ENCODE measurements around the gene TNIK. TPM values are rescaled to one million over a fixed set of nuclear protein-coding genes. Genes with fewer than 3 reads are reported as not detected.

TNIK gene
- polyA plus RNA-seq, 1 of the 3 experiments (the other 2 are of a cell fraction): 19.4 TPM

DNA sequence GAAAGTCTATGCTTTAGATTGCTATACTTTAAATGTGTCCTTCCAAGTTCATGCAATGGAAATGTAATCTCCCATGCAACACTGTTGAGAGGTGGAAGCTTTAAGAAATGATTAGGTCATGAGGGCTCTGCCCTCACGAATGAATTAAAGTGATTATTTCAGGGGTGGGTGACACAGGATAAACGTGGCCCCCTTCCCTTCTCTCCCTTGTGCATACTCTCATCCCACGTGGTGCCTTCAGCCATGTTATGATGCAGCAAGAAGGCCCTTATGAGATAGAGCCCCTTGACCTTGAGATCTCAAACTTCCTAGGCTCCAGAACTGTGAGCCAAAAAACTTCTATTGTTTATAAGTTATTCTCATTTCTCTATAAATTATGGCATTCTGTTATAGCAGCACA is 183.3 kb downstream of the TNIK start:
- Histone ChIP-seq H3K27me3 (ENCODE audit: insufficient read depth) (no peaks in the 10 kb centered on the region), H2AFZ (ENCODE audit: low read depth) (no peak overlapping the region), H3K27ac (ENCODE audit: low read depth in 2 of 2, low read length in 1 of 2) (no peak overlapping the region), H3K9me2 (no peaks in the 10 kb centered on the region), H3K9me3 (no peaks in the 10 kb centered on the region), H3K36me3 (replicated peaks in 1 of 2; ENCODE audit: control insufficient read depth in 1 of 2, insufficient read depth in 2 of 2, low read length in 1 of 2) (peaks cover 0 to 8% of the 10 kb centered on the region in 2 experiments), H3K4me3 (ENCODE audit: low read depth in 2 of 2, low read length in 1 of 2) (no peak overlapping the region), H3K9ac (no peak overlapping the region), H3K4me2 (no peak overlapping the region), H3K79me2 (ENCODE audit: insufficient read depth) (peaks cover 48% of the 10 kb centered on the region), H3F3A (replicated peaks; ENCODE audit: insufficient read depth) (peaks cover 10% of the 10 kb centered on the region), H3K4me1 (ENCODE audit: control insufficient read depth in 1 of 2, insufficient read depth in 2 of 2, low read depth in 1 of 2, low read length in 1 of 2) (peaks cover 0 to 10% of the 10 kb centered on the region in 2 experiments; a peak in 3 of 4 replicates), H4K20me1 (ENCODE audit: insufficient read depth) (no peaks in the 10 kb centered on the region; the same call in 1 of the 2 replicates)
- 73% methylated on average over 3 of the region's 3 CpGs for WGBS (ENCODE audit: low lambda C conversion rate)
- TF ChIP-seq YY1 (IDR thresholded peaks at IDR 0.05; ENCODE audit: low read depth): no peak
- no peak for TF ChIP-seq RAD21 (IDR thresholded peaks at IDR 0.05; ENCODE audit: low read length)
- no peak for TF ChIP-seq TEAD4 (IDR thresholded peaks at IDR 0.05; ENCODE audit: borderline replicate concordance, insufficient read depth)
- TF ChIP-seq MXI1 (IDR thresholded peaks at IDR 0.05; ENCODE audit: low read depth, low read length): no peak
- no peak for TF ChIP-seq TAF1 (IDR thresholded peaks at IDR 0.05; ENCODE audit: borderline replicate concordance, low read depth, low read length)
- ChIA-PET CTCF (no interaction called here), POLR2A (no interaction called here)
- no peak for DNase-seq

- WGBS (ENCODE audit: low lambda C conversion rate): 82% methylated on average over 1 of the region's 1 CpG
- H4K20me1 ChIP-seq (ENCODE audit: insufficient read depth): no peaks in the 10 kb centered on the region
- H3K4me3 ChIP-seq (ENCODE audit: low read depth in 2 of 2, low read length in 1 of 2): no peak overlapping the region
- ChIA-PET POLR2A (no interaction called here), CTCF (no interaction called here)
- H3K79me2 ChIP-seq (ENCODE audit: insufficient read depth): peaks cover 30% of the 10 kb centered on the region
- no peaks in the 10 kb centered on the region for H3K27me3 ChIP-seq (ENCODE audit: insufficient read depth)
- H3K9me3 ChIP-seq: no peaks in the 10 kb centered on the region
- H3K9me2 ChIP-seq: no peaks in the 10 kb centered on the region
- DNase-seq: no peak
- no peaks in the 10 kb centered on the region for H3K4me1 ChIP-seq (ENCODE audit: control insufficient read depth in 1 of 2, insufficient read depth in 2 of 2, low read depth in 1 of 2, low read length in 1 of 2)
- no peak overlapping the region for H3K4me2 ChIP-seq
- no peak overlapping the region for H3K9ac ChIP-seq
- H3K36me3 ChIP-seq (replicated peaks in 1 of 2; ENCODE audit: control insufficient read depth in 1 of 2, insufficient read depth in 2 of 2, low read length in 1 of 2): peaks cover 0 to 8% of the 10 kb centered on the region in 2 experiments
- TF ChIP-seq SMC3 (IDR thresholded peaks at IDR 0.05; ENCODE audit: low read depth, low read length): no peak
- TF ChIP-seq IRF3 (IDR thresholded peaks at IDR 0.05; ENCODE audit: low read depth, low read length): no peak
- no peak overlapping the region for H3K27ac ChIP-seq (ENCODE audit: low read depth in 2 of 2, low read length in 1 of 2)
- no peak overlapping the region for H2AFZ ChIP-seq (ENCODE audit: low read depth)
- H3F3A ChIP-seq (replicated peaks; ENCODE audit: insufficient read depth): no peaks in the 10 kb centered on the region
These were observed 186.0 kb downstream of the TNIK start for GRCh38 chr3:171274222-171274621.

GRCh38 chr3:171270541-171270940 is 189.7 kb downstream of the TNIK start:
- TF ChIP-seq ELF1 (IDR thresholded peaks at IDR 0.05): no peak
- no peak for TF ChIP-seq FOSL2 (IDR thresholded peaks at IDR 0.05; ENCODE audit: borderline replicate concordance, low read depth)
- TF ChIP-seq JUND (IDR thresholded peaks at IDR 0.05): no peak
- TF ChIP-seq TEAD4 (IDR thresholded peaks at IDR 0.05; ENCODE audit: borderline replicate concordance, insufficient read depth): no peak
- no peak for TF ChIP-seq TAF1 (IDR thresholded peaks at IDR 0.05; ENCODE audit: borderline replicate concordance, low read depth, low read length)
- no peak for TF ChIP-seq POLR2AphosphoS5 (IDR thresholded peaks at IDR 0.05; ENCODE audit: low read depth, low read length)
- no peak for TF ChIP-seq PBX3 (IDR thresholded peaks at IDR 0.05)
- no peak for TF ChIP-seq MEF2A (IDR thresholded peaks at IDR 0.05; ENCODE audit: borderline replicate concordance, low read depth)
- Histone ChIP-seq H3K79me2 (ENCODE audit: insufficient read depth) (peaks cover 36% of the 10 kb centered on the region), H3K27ac (ENCODE audit: low read depth in 2 of 2, low read length in 1 of 2) (no peak overlapping the region), H3K36me3 (replicated peaks in 1 of 2; ENCODE audit: control insufficient read depth in 1 of 2, insufficient read depth in 2 of 2, low read length in 1 of 2) (peaks cover 0 to 8% of the 10 kb centered on the region in 2 experiments), H3K9ac (no peak overlapping the region), H3F3A (replicated peaks; ENCODE audit: insufficient read depth) (peaks cover 6% of the 10 kb centered on the region), H4K20me1 (ENCODE audit: insufficient read depth) (no peaks in the 10 kb centered on the region), H3K4me3 (ENCODE audit: low read depth in 2 of 2, low read length in 1 of 2) (no peak overlapping the region), H3K9me3 (no peaks in the 10 kb centered on the region), H3K27me3 (ENCODE audit: insufficient read depth) (no peaks in the 10 kb centered on the region), H2AFZ (ENCODE audit: low read depth) (no peak overlapping the region), H3K9me2 (no peaks in the 10 kb centered on the region), H3K4me1 (ENCODE audit: control insufficient read depth in 1 of 2, insufficient read depth in 2 of 2, low read depth in 1 of 2, low read length in 1 of 2) (peaks cover 0 to 15% of the 10 kb centered on the region in 2 experiments; a peak in 3 of 4 replicates), H3K4me2 (no peak overlapping the region)
- ChIA-PET POLR2A (no interaction called here), CTCF (interaction anchor here (2.2 kb wide), 1 partner anchor 13 kb away, joined by 6 read pairs; no protein-coding TSS in a partner anchor)
- WGBS (ENCODE audit: low lambda C conversion rate): 90% methylated on average over 2 of the region's 2 CpGs
- DNase-seq: no peak
